Endothelial cell of umbilical vein (primary cell): Measurements from ENCODE around the gene PAGR1. TPM values are rescaled to one million over a fixed set of nuclear protein-coding genes. Genes with fewer than 3 reads are reported as not detected.
"Not testable (repeated sequence)": the region's sequence is repeated elsewhere in the genome, so short reads cannot be mapped to it uniquely, and the experiment has no call there.

Experiments used
- BruUV-seq: library from RNA; stranded (reverse); fragments of 400-500 nt; replicated peaks from 2 replicates; lab custom pipeline; 2021; lab: Mats Ljungman, UMichigan
- CTCF ChIA-PET: fragments of 300-600, 350-600 bp; sonication (Branson Sonifier 250); formaldehyde crosslinking; loops from one replicate; lab custom pipeline; 2021; ENCODE audit warnings: antibody characterized with exemption, inconsistent platforms; lab: Charles Lee
- POLR2A ChIA-PET: fragments of 300-600, 350-600 bp; sonication (Branson Sonifier 250); formaldehyde crosslinking; loops from one replicate; lab custom pipeline; 2021; ENCODE audit warnings: antibody characterized with exemption, inconsistent platforms; lab: Charles Lee
- DNase-seq: peaks from one replicate; pipeline ENCODE4 v3.0.0-alpha.2; 2011; ENCODE audit warnings: low read depth, low spot score
- FAIRE-seq: peaks from 2 replicates; lab custom pipeline; 2011; peaks lifted over from hg19 to GRCh38; lab: Jason Lieb, UNC
- H2AFZ ChIP-seq: 2 replicates; pipeline ENCODE4 v1.6.0; 2012; ENCODE audit warnings: low read depth, low read length, control low read depth, inconsistent platforms
- H3K27ac ChIP-seq: 2 replicates; pipeline ENCODE4 v1.5.1; 2011; ENCODE audit warnings: low read depth, mild to moderate bottlenecking, control low read depth, low read length, moderate library complexity; ENCODE audit not compliant: insufficient read depth
- H3K27me3 ChIP-seq, 2 experiments: 2 replicates each; pipeline versions ENCODE4 v1.6.0 to v1.6.1; 2011; ENCODE audit warnings: low read length in 2 of 2, mixed read lengths in 1 of 2; ENCODE audit not compliant: control insufficient read depth in 2 of 2, insufficient read depth in 2 of 2
- H3K36me3 ChIP-seq, 2 experiments: 2 replicates in 1 of 2; 3 replicates in 1 of 2; pipeline ENCODE4 v1.5.1; 2011; ENCODE audit warnings: low read length in 2 of 2, mild to moderate bottlenecking in 1 of 2, moderate library complexity in 1 of 2; ENCODE audit not compliant: control insufficient read depth in 2 of 2, insufficient read depth in 2 of 2; ENCODE audit errors: extremely low read depth in 1 of 2
- H3K4me1 ChIP-seq: 3 replicates; pipeline ENCODE4 v1.5.1; 2011; ENCODE audit warnings: mild to moderate bottlenecking, low read length; ENCODE audit not compliant: control insufficient read depth, insufficient read depth; ENCODE audit errors: extremely low read depth
- H3K4me2 ChIP-seq: 2 replicates; pipeline ENCODE4 v1.6.1; 2011; ENCODE audit warnings: low read length, control low read depth, mixed read lengths; ENCODE audit not compliant: insufficient read depth
- H3K4me3 ChIP-seq, 3 experiments: fragments of 200-600 bp in 1 of 3; sonication (generic), shearing (Covaris generic) in 1 of 3; replicated peaks in 1 of 3; 2 replicates each; pipeline ENCODE4 v1.5.1; 2011 to 2016; ENCODE audit warnings: control low read depth in 3 of 3, low read length in 3 of 3, mild to moderate bottlenecking in 2 of 3, inconsistent platforms in 1 of 3, low read depth in 1 of 3, moderate library complexity in 1 of 3; ENCODE audit not compliant: insufficient read depth in 1 of 3
- H3K79me2 ChIP-seq: 2 replicates; pipeline ENCODE4 v1.6.0; 2012; ENCODE audit warnings: low read length, inconsistent platforms; ENCODE audit not compliant: control insufficient read depth, insufficient read depth
- H3K9ac ChIP-seq: replicated peaks from 2 replicates; pipeline ENCODE3; 2011; ENCODE audit warnings: low read length, control low read depth; ENCODE audit not compliant: insufficient read depth; ENCODE audit errors: extremely low read depth
- H3K9me1 ChIP-seq: replicated peaks from 3 replicates; pipeline ENCODE4 v1.6.0; 2011; ENCODE audit warnings: mild to moderate bottlenecking, low read length; ENCODE audit not compliant: control insufficient read depth, insufficient read depth; ENCODE audit errors: extremely low read depth
- H3K9me3 ChIP-seq: replicated peaks from 2 replicates; pipeline ENCODE4 v1.5.1; 2012; ENCODE audit warnings: low read length, inconsistent platforms; ENCODE audit not compliant: control insufficient read depth, insufficient read depth
- H4K20me1 ChIP-seq: replicated peaks from 2 replicates; pipeline ENCODE3; 2011; ENCODE audit warnings: mild to moderate bottlenecking, low read length; ENCODE audit not compliant: control insufficient read depth, insufficient read depth; ENCODE audit errors: extremely low read depth
- FOS ChIP-seq: IDR thresholded peaks from 2 replicates; pipeline ENCODE4 v1.6.1; 2011; ENCODE audit warnings: mild to moderate bottlenecking, low read length, moderate library complexity, borderline replicate concordance; ENCODE audit not compliant: insufficient read depth
- GATA2 ChIP-seq: IDR thresholded peaks from 2 replicates; pipeline ENCODE4 v1.7.0; 2011; ENCODE audit warnings: low read depth, mild to moderate bottlenecking, moderate library complexity, mixed read lengths, low read length; ENCODE audit not compliant: insufficient read length, insufficient read depth
- JUN ChIP-seq: IDR thresholded peaks from 2 replicates; pipeline ENCODE4 v1.6.1; 2011; ENCODE audit warnings: borderline replicate concordance, low read depth; ENCODE audit not compliant: insufficient read length, insufficient read depth
- MYC ChIP-seq: IDR thresholded peaks from one replicate; pipeline ENCODE4 v1.6.1; 2011; ENCODE audit warnings: mild to moderate bottlenecking, low read depth, low read length
- POLR2A ChIP-seq: IDR thresholded peaks from 2 replicates; pipeline ENCODE4 v1.6.1; 2012; ENCODE audit warnings: low read depth, mild to moderate bottlenecking, control low read depth, low read length
- dilution Hi-C: fragments of 300-500 bp; cut with MboI; formaldehyde crosslinking; loops from one replicate; pipeline ENCODE4 v1.15.0; 2019; ENCODE audit warnings: low sequenced_read_pairs; ENCODE audit not compliant: extremely low pct_ligation_motif_present
- intact Hi-C: fragments of 100-400 bp; cut with micrococcal nuclease; formaldehyde crosslinking; loops from one replicate; pipeline ENCODE4 v1.10.0; 2022
- polyA plus RNA-seq, 4 experiments: library from polyadenylated mRNA; depleted of rRNA in 3 of 4; stranded (reverse) in 3 of 4; unstranded in 1 of 4; fragments of >200 nt; gene quantifications; 2 replicates each; pipeline versions ENCODE4 v1.2.1 to v1.2.3, GENCODE V29; 2011 to 2012; ENCODE audit warnings: missing spikeins in 1 of 4
- total RNA-seq: library from RNA; stranded (reverse); gene quantifications from 2 replicates; pipeline ENCODE4 v1.2.3, GENCODE V29; 2021

Gene PAGR1
- total and polyA plus RNA-seq, 2 donors (not counting 3 experiments of a cell fraction or from before 2014, with no cell fraction given) = 15.9 to 26.3 TPM

- no peaks in the 10 kb centered on the region for H3K9me3 ChIP-seq
- POLR2A ChIA-PET = no interaction called here
- no TSS peak for BruUV-seq
- H3K27me3 ChIP-seq = no peaks in the 10 kb centered on the region
- TF ChIP-seq FOS (no peak), POLR2A (no peak), MYC (no peak), GATA2 (no peak), JUN (no peak)
- DNase-seq (no peak), FAIRE-seq (no peak)
- intact Hi-C loops (no loop called here), dilution Hi-C loops (no loop called here)
- H3K27ac ChIP-seq = no peak overlapping the region
- CTCF ChIA-PET = no interaction called here
- no peaks in the 10 kb centered on the region for H4K20me1 ChIP-seq
- no peak overlapping the region for H2AFZ ChIP-seq
- H3K79me2 ChIP-seq = peaks cover 2% of the 10 kb centered on the region
- peaks cover 0 to 14% of the 10 kb centered on the region in 2 experiments for H3K36me3 ChIP-seq
- no peak overlapping the region for H3K4me3 ChIP-seq
- no peaks in the 10 kb centered on the region for H3K4me1 ChIP-seq
- H3K9me1 ChIP-seq = no peaks in the 10 kb centered on the region
- H3K9ac ChIP-seq = no peak overlapping the region
- no peak overlapping the region for H3K4me2 ChIP-seq
Measured at GRCh38 chr16:29831490-29831889, 15.5 kb downstream of the PAGR1 start.

GRCh38 chr16:29833219-29833618 lies 17.3 kb downstream of the PAGR1 start:
- H3K9ac ChIP-seq, FAIRE-seq, H3K27ac ChIP-seq, H3K9me3 ChIP-seq, BruUV-seq, H3K27me3 ChIP-seq, H3K4me3 ChIP-seq, DNase-seq, POLR2A ChIA-PET, H3K4me2 ChIP-seq, H3K9me1 ChIP-seq, H3K79me2 ChIP-seq, dilution Hi-C loops, H2AFZ ChIP-seq, H4K20me1 ChIP-seq, intact Hi-C loops, H3K4me1 ChIP-seq: not testable (repeated sequence)
- H3K36me3 ChIP-seq = peaks cover 0 to 22% of the 10 kb centered on the region in 2 experiments
- CTCF ChIA-PET = interaction anchor here (0.9 to 1.7 kb wide), 3 partner anchors 15 to 161 kb away, joined by 4 to 11 read pairs (median 6); no protein-coding TSS in a partner anchor
